Neural crest cell (in vitro differentiated cells): ENCODE data around the gene SPECC1. TPM values are rescaled to one million over a fixed set of nuclear protein-coding genes. Genes with fewer than 3 reads are reported as not detected.

ENCODE experiments used
- DNase-seq: peaks from one replicate; pipeline ENCODE4 v3.0.0; 2021; ENCODE audit warnings: low read depth, mixed read lengths, low spot score
- H3K27ac Mint-ChIP-seq: one replicate; pipeline ENCODE4 v1.8.0; 2021; ENCODE audit warnings: mild to moderate bottlenecking, mixed read lengths; ENCODE audit not compliant: unreplicated experiment
- H3K27me3 Mint-ChIP-seq: 2 replicates; pipeline ENCODE4 v1.8.0; 2021; ENCODE audit warnings: low read depth, mild to moderate bottlenecking, mixed read lengths
- H3K36me3 Mint-ChIP-seq: 2 replicates; pipeline ENCODE4 v1.8.0; 2021; ENCODE audit warnings: low read depth, mild to moderate bottlenecking, mixed read lengths
- H3K4me1 Mint-ChIP-seq: 2 replicates; pipeline ENCODE4 v1.8.0; 2021; ENCODE audit warnings: mixed read lengths
- H3K4me3 Mint-ChIP-seq: one replicate; pipeline ENCODE4 v1.8.0; 2021; ENCODE audit warnings: mild to moderate bottlenecking, mixed read lengths
- H3K9me3 Mint-ChIP-seq: 2 replicates; pipeline ENCODE4 v1.8.0; 2021; ENCODE audit warnings: mixed read lengths
- CTCF ChIP-seq: fragments of 200-600 bp; sonication (generic); conservative IDR thresholded peaks from 2 replicates; pipeline ENCODE4 v1.5.0; 2021; ENCODE audit warnings: antibody characterized with exemption, mild to moderate bottlenecking
- total RNA-seq: library from RNA; stranded (reverse); gene quantifications from 2 replicates; pipeline ENCODE4 v1.2.1, GENCODE V29; 2021

The SPECC1 gene
- total RNA-seq, 1 donor from 2014 or later: 71.0 TPM

- Mint-ChIP-seq H3K9me3 (no peaks in the 10 kb centered on the region), H3K27me3 (peaks cover 17% of the 10 kb centered on the region), H3K36me3 (no peaks in the 10 kb centered on the region), H3K4me1 (peaks cover 6% of the 10 kb centered on the region), H3K4me3 (no peak overlapping the region), H3K27ac (no peak overlapping the region)
- TF ChIP-seq CTCF: peak; percentile 81
- peak; percentile 61 for DNase-seq
These were observed 107.6 kb downstream of the SPECC1 start for GRCh38 chr17:20116683-20117309.

- Mint-ChIP-seq H3K9me3 (no peaks in the 10 kb centered on the region), H3K27me3 (peaks cover 7% of the 10 kb centered on the region), H3K4me3 (no peak overlapping the region), H3K27ac (no peak overlapping the region), H3K36me3 (no peaks in the 10 kb centered on the region), H3K4me1 (peaks cover 8% of the 10 kb centered on the region)
- no peak for TF ChIP-seq CTCF
- no peak for DNase-seq
These were observed 109.1 kb downstream of the SPECC1 start for GRCh38 chr17:20118280-20118679.

- no peaks in the 10 kb centered on the region for H3K9me3 Mint-ChIP-seq
- DNase-seq: no peak
- no peak overlapping the region for H3K4me3 Mint-ChIP-seq
- H3K27me3 Mint-ChIP-seq: peaks cover 3% of the 10 kb centered on the region
- TF ChIP-seq CTCF: no peak
- peaks cover 8% of the 10 kb centered on the region for H3K4me1 Mint-ChIP-seq
- H3K27ac Mint-ChIP-seq: no peak overlapping the region
- no peaks in the 10 kb centered on the region for H3K36me3 Mint-ChIP-seq
These were observed 111.7 kb downstream of the SPECC1 start for GRCh38 chr17:20120836-20121235.

GRCh38 chr17:20121359-20122253 lies 112.4 kb downstream of the SPECC1 start:
- DNase-seq: peak; percentile 72
- peak; percentile 95 for TF ChIP-seq CTCF
- Mint-ChIP-seq H3K27ac (no peak overlapping the region), H3K9me3 (no peaks in the 10 kb centered on the region), H3K36me3 (no peaks in the 10 kb centered on the region), H3K4me3 (no peak overlapping the region), H3K4me1 (peaks cover 8% of the 10 kb centered on the region), H3K27me3 (peaks cover 3% of the 10 kb centered on the region)

- no peaks in the 10 kb centered on the region for H3K36me3 Mint-ChIP-seq
- H3K27me3 Mint-ChIP-seq: peaks cover 3% of the 10 kb centered on the region
- no peaks in the 10 kb centered on the region for H3K9me3 Mint-ChIP-seq
- no peak overlapping the region for H3K4me3 Mint-ChIP-seq
- no peak overlapping the region for H3K27ac Mint-ChIP-seq
- peaks cover 5% of the 10 kb centered on the region for H3K4me1 Mint-ChIP-seq
- TF ChIP-seq CTCF: no peak
- no peak for DNase-seq
These were observed 113.2 kb downstream of the SPECC1 start for GRCh38 chr17:20122254-20122879.
